DOHH2 (cell line): ENCODE results near the gene DNAH2.

ENCODE experiments used
- H3F3A ChIP-seq: fragments of 200-600 bp; sonication (generic), shearing (Covaris generic); 2 replicates; pipeline ENCODE4 v1.6.0; 2016; ENCODE audit warnings: antibody characterized with exemption, mild to moderate bottlenecking; ENCODE audit not compliant: control insufficient read depth, insufficient read depth
- H3K27ac ChIP-seq: fragments of 200-600 bp; sonication (generic); 2 replicates; pipeline ENCODE4 v1.5.1; 2014; ENCODE audit warnings: low read depth, mild to moderate bottlenecking, low read length, moderate library complexity
- H3K27me3 ChIP-seq: fragments of 200-600 bp; sonication (generic); 2 replicates; pipeline ENCODE4 v1.6.1; 2014; ENCODE audit warnings: mild to moderate bottlenecking, low read length, mixed read lengths; ENCODE audit not compliant: control insufficient read depth
- H3K36me3 ChIP-seq: fragments of 200-600 bp; sonication (generic); 2 replicates; pipeline ENCODE4 v1.6.1; 2014; ENCODE audit warnings: mild to moderate bottlenecking, low read length, moderate library complexity, mixed read lengths; ENCODE audit not compliant: control insufficient read depth
- H3K4me1 ChIP-seq: fragments of 200-600 bp; sonication (generic); 2 replicates; pipeline ENCODE4 v1.6.1; 2014; ENCODE audit warnings: mild to moderate bottlenecking, low read length, mixed read lengths; ENCODE audit not compliant: control insufficient read depth
- H3K4me2 ChIP-seq: fragments of 200-600 bp; sonication (generic); 2 replicates; pipeline ENCODE4 v1.6.0; 2014; ENCODE audit warnings: mild to moderate bottlenecking, low read length, moderate library complexity
- H3K4me3 ChIP-seq: fragments of 200-600 bp; sonication (generic); 2 replicates; pipeline ENCODE4 v1.5.1; 2014; ENCODE audit warnings: mild to moderate bottlenecking, low read length, mixed read lengths
- H3K79me2 ChIP-seq: fragments of 200-600 bp; sonication (generic); 2 replicates; pipeline ENCODE4 v1.6.1; 2014; ENCODE audit warnings: mild to moderate bottlenecking, low read length, mixed read lengths; ENCODE audit not compliant: control insufficient read depth
- H3K9me2 ChIP-seq: fragments of 200-600 bp; sonication (generic); replicated peaks from 2 replicates; pipeline ENCODE4 v1.6.1; 2014; ENCODE audit warnings: mild to moderate bottlenecking, low read length, mixed read lengths; ENCODE audit not compliant: control insufficient read depth
- H3K9me3 ChIP-seq: fragments of 200-600 bp; sonication (generic); 2 replicates; pipeline ENCODE4 v1.6.1; 2014; ENCODE audit warnings: antibody characterized with exemption, low read length, mixed read lengths; ENCODE audit not compliant: control insufficient read depth, insufficient read depth
- H4K20me1 ChIP-seq: fragments of 200-600 bp; sonication (generic); 2 replicates; pipeline ENCODE4 v1.6.0; 2014; ENCODE audit warnings: low read depth, mild to moderate bottlenecking, antibody characterized with exemption, low read length, moderate library complexity; ENCODE audit not compliant: control insufficient read depth, insufficient read depth
- EZH2phosphoT487 ChIP-seq: fragments of 200-600 bp; sonication (generic); IDR thresholded peaks from 2 replicates; pipeline ENCODE4 v1.6.1; 2017; ENCODE audit warnings: borderline replicate concordance, mild to moderate bottlenecking, antibody characterized with exemption, low read length, moderate library complexity, mixed read lengths
- TF ChIP-seq, protein P1 (sequence below): fragments of 200-600 bp; sonication (generic); IDR thresholded peaks from one replicate; pipeline ENCODE4 v1.5.1; 2014; ENCODE audit warnings: antibody characterized with exemption, mild to moderate bottlenecking, low read depth, low read length; ENCODE audit not compliant: poor library complexity, severe bottlenecking

DNAH2 gene

GRCh38 chr17:7701681-7702080 is 15.9 kb upstream of the DNAH2 start:
- Histone ChIP-seq H3K27me3 (peaks cover 25% of the 10 kb centered on the region), H4K20me1 (0 out of 2 replicates have a peak, but pooled peaks cover 3% of the 10 kb centered on the region), H3K79me2 (no peaks in the 10 kb centered on the region), H3K9me3 (no peaks in the 10 kb centered on the region), H3K4me3 (no peak overlapping the region), H3K36me3 (peaks cover 22% of the 10 kb centered on the region), H3K4me2 (no peak overlapping the region), H3F3A (no peaks in the 10 kb centered on the region), H3K9me2 (no peaks in the 10 kb centered on the region), H3K27ac (no peak overlapping the region), H3K4me1 (peaks cover 9% of the 10 kb centered on the region)
- TF ChIP-seq, protein P1, sequence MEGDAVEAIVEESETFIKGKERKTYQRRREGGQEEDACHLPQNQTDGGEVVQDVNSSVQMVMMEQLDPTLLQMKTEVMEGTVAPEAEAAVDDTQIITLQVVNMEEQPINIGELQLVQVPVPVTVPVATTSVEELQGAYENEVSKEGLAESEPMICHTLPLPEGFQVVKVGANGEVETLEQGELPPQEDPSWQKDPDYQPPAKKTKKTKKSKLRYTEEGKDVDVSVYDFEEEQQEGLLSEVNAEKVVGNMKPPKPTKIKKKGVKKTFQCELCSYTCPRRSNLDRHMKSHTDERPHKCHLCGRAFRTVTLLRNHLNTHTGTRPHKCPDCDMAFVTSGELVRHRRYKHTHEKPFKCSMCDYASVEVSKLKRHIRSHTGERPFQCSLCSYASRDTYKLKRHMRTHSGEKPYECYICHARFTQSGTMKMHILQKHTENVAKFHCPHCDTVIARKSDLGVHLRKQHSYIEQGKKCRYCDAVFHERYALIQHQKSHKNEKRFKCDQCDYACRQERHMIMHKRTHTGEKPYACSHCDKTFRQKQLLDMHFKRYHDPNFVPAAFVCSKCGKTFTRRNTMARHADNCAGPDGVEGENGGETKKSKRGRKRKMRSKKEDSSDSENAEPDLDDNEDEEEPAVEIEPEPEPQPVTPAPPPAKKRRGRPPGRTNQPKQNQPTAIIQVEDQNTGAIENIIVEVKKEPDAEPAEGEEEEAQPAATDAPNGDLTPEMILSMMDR, result no peak

DNA sequence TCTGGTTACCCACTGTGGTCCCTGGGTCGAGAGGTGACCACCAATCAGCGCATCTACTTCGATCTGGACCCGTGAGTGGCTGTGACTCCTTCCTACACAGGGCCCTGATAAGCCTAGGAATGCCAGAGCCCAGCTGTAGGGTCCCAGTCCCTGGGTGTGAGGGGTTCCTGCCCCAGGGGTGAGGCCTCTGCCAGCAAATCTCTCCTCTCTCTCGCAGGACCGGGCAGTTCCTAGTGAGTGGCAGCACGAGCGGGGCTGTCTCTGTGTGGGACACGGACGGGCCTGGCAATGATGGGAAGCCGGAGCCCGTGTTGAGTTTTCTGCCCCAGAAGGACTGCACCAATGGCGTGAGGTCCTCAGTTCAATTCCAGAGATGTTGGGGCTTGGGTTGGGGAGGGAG is 14.8 kb upstream of the DNAH2 start:
- 0 out of 2 replicates have a peak, but pooled peaks cover 3% of the 10 kb centered on the region for H4K20me1 ChIP-seq
- no peak overlapping the region for H3K27ac ChIP-seq
- H3K27me3 ChIP-seq, result peaks cover 32% of the 10 kb centered on the region
- H3K4me3 ChIP-seq, result no peak overlapping the region
- no peaks in the 10 kb centered on the region for H3K9me2 ChIP-seq
- no peaks in the 10 kb centered on the region for H3K79me2 ChIP-seq
- no peak overlapping the region for H3K4me2 ChIP-seq
- TF ChIP-seq, protein P1, result no peak
- H3K36me3 ChIP-seq, result peaks cover 20% of the 10 kb centered on the region
- peaks cover 9% of the 10 kb centered on the region for H3K4me1 ChIP-seq
- no peaks in the 10 kb centered on the region for H3F3A ChIP-seq
- H3K9me3 ChIP-seq, result no peaks in the 10 kb centered on the region

GRCh38 chr17:7703584-7704479 is 13.7 kb upstream of the DNAH2 start:
- no peak overlapping the region for H3K27ac ChIP-seq
- H3K9me2 ChIP-seq, result no peaks in the 10 kb centered on the region
- peaks cover 17% of the 10 kb centered on the region for H3K36me3 ChIP-seq
- TF ChIP-seq, protein P1, result no peak
- TF ChIP-seq EZH2phosphoT487, result no peak
- H3K27me3 ChIP-seq, result peaks cover 32% of the 10 kb centered on the region
- H3K79me2 ChIP-seq, result no peaks in the 10 kb centered on the region
- H3K9me3 ChIP-seq, result no peaks in the 10 kb centered on the region
- H3K4me2 ChIP-seq, result no peak overlapping the region
- no peaks in the 10 kb centered on the region for H3F3A ChIP-seq
- 0 out of 2 replicates have a peak, but pooled peaks cover 3% of the 10 kb centered on the region for H4K20me1 ChIP-seq
- H3K4me1 ChIP-seq, result peaks cover 10% of the 10 kb centered on the region
- H3K4me3 ChIP-seq, result no peak overlapping the region
